GM13977 (cell line): ENCODE measurements around the gene RPL39.
"Not testable (repeated sequence)": the region's sequence is repeated elsewhere in the genome, so short reads cannot be mapped to it uniquely, and the experiment has no call there.

Experiments used
- DNase-seq: peaks from one replicate; pipeline ENCODE4 v3.0.0; 2012; ENCODE audit warnings: low spot score
- CTCF ChIP-seq: IDR thresholded peaks from 2 replicates; pipeline ENCODE4 v1.5.1; 2012; ENCODE audit warnings: mild to moderate bottlenecking, control low read depth; ENCODE audit not compliant: insufficient read depth; ENCODE audit errors: extremely low read depth, missing control alignments
- in situ Hi-C: fragments of 300-500 bp; cut with MboI; formaldehyde crosslinking; loops from one replicate; pipeline ENCODE4 v1.12.0; 2022; ENCODE audit warnings: low sequenced_read_pairs, low pct_unique_long_range_greater_than_20kb, mixed read lengths, inconsistent platforms; ENCODE audit not compliant: unreplicated experiment

Gene RPL39

GRCh38 chrX:119784747-119785446, 6.5 kb downstream of the RPL39 start:
- no peak for DNase-seq
- in situ Hi-C loops, result no loop called here
- TF ChIP-seq CTCF, result peak; percentile 70

GRCh38 chrX:119783026-119783425, 8.4 kb downstream of the RPL39 start:
- in situ Hi-C loops, result no loop called here
- DNase-seq, result no peak
- TF ChIP-seq CTCF, result no peak

GRCh38 chrX:119778829-119779228, 12.6 kb downstream of the RPL39 start:
- in situ Hi-C loops, result no loop called here
- no peak for TF ChIP-seq CTCF
- DNase-seq, result no peak

GRCh38 chrX:119775517-119776238, 15.8 kb downstream of the RPL39 start:
- TF ChIP-seq CTCF, result no peak
- in situ Hi-C loops, result no loop called here
- DNase-seq, result no peak

- in situ Hi-C loops, DNase-seq: not testable (repeated sequence)
These were observed 22.0 kb downstream of the RPL39 start for GRCh38 chrX:119769388-119769787.

GRCh38 chrX:119768436-119768835, 23.0 kb downstream of the RPL39 start:
- DNase-seq, in situ Hi-C loops: not testable (repeated sequence)

GRCh38 chrX:119763836-119764387, 27.5 kb downstream of the RPL39 start:
- DNase-seq, result no peak
- no peak for TF ChIP-seq CTCF
- in situ Hi-C loops, result no loop called here
